Measurements from ENCODE around the gene SIK1. TPM values are rescaled to one million over a fixed set of nuclear protein-coding genes. Genes with fewer than 3 reads are reported as not detected.
"Not testable (repeated sequence)": the region's sequence is repeated elsewhere in the genome, so short reads cannot be mapped to it uniquely, and the experiment has no call there.

Gene SIK1
- polyA plus RNA-seq, 4 donors, result 1.9 to 11.5 (median 4.9) TPM

DNA sequence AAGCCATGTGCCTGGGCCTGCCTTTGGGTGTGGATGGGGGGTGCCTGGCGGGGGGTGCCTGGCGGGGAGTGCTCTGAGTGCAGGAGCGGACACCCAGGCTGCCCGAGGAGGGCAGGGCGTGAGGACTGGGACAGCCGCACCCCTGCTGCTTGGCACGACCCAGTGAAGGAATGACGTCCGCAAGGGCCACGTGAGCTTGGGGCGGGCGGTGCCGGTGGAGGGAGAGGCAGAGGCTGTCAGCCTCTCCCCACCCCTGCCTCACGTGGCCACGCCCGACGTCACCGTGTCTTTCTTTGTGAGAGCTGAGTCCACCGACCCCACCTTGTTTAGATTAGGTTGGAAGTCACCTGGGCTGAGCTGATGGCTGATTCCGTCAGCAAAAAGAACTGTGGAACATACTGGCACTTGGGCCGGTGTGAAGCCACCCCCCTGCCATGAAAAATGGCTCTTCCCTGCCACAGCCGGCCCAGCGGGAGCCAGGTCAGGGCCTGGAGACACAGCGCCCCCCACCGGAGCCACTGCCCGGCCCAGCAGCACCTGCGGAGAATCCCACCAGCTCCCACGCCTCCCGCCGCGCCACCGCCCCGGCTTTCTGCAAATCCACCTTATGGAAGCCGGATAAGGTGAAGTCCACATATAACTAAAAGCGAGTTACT lies 19.5 kb upstream of the SIK1 start:
- no CpG with 5 or more reads among the region's 35 CpGs for WGBS, 3 donors
- DNase-seq; H3K9me3 ChIP-seq (ENCODE audit: control insufficient read depth in 2 of 2, insufficient read depth in 1 of 2, low read depth in 1 of 2, low read length in 1 of 2); FAIRE-seq; H3K27me3 ChIP-seq (ENCODE audit: control insufficient read depth in 3 of 3, insufficient read depth in 3 of 3, low read length in 3 of 3); H3K4me1 ChIP-seq (ENCODE audit: control insufficient read depth in 3 of 3, insufficient read depth in 2 of 3, low read depth in 1 of 3, low read length in 2 of 3); H3K27ac ChIP-seq (ENCODE audit: low read depth in 1 of 3, low read length in 2 of 3); H3K36me3 ChIP-seq (ENCODE audit: control insufficient read depth in 3 of 3, insufficient read depth in 2 of 3, low read depth in 1 of 3, low read length in 3 of 3); H3K4me3 ChIP-seq (ENCODE audit: low read depth in 1 of 3, low read length in 3 of 3): not testable (repeated sequence)

- H3K27ac ChIP-seq (ENCODE audit: low read depth in 1 of 3, low read length in 2 of 3); H3K4me1 ChIP-seq (ENCODE audit: control insufficient read depth in 3 of 3, insufficient read depth in 2 of 3, low read depth in 1 of 3, low read length in 2 of 3); DNase-seq; H3K4me3 ChIP-seq (ENCODE audit: low read depth in 1 of 3, low read length in 3 of 3); H3K9me3 ChIP-seq (ENCODE audit: control insufficient read depth in 2 of 2, insufficient read depth in 1 of 2, low read depth in 1 of 2, low read length in 1 of 2); H3K36me3 ChIP-seq (ENCODE audit: control insufficient read depth in 3 of 3, insufficient read depth in 2 of 3, low read depth in 1 of 3, low read length in 3 of 3); H3K27me3 ChIP-seq (ENCODE audit: control insufficient read depth in 3 of 3, insufficient read depth in 3 of 3, low read length in 3 of 3); FAIRE-seq: not testable (repeated sequence)
- WGBS, 3 donors, result 86% methylated on average over 6 of the region's 28 CpGs; no CpG with 5 or more reads in 2 of the 3 donors
Observed at GRCh38 chr21:43444524-43444923, 17.6 kb upstream of the SIK1 start.

- not testable (repeated sequence) for H3K27me3 ChIP-seq (ENCODE audit: control insufficient read depth in 3 of 3, insufficient read depth in 3 of 3, low read length in 3 of 3); FAIRE-seq; H3K27ac ChIP-seq (ENCODE audit: low read depth in 1 of 3, low read length in 2 of 3); DNase-seq; H3K4me3 ChIP-seq (ENCODE audit: low read depth in 1 of 3, low read length in 3 of 3); H3K4me1 ChIP-seq (ENCODE audit: control insufficient read depth in 3 of 3, insufficient read depth in 2 of 3, low read depth in 1 of 3, low read length in 2 of 3); H3K9me3 ChIP-seq (ENCODE audit: control insufficient read depth in 2 of 2, insufficient read depth in 1 of 2, low read depth in 1 of 2, low read length in 1 of 2); H3K36me3 ChIP-seq (ENCODE audit: control insufficient read depth in 3 of 3, insufficient read depth in 2 of 3, low read depth in 1 of 3, low read length in 3 of 3)
- 13 to 17% methylated on average over 1 of the region's 12 CpGs; no CpG with 5 or more reads in 1 of the 3 donors for WGBS, 3 donors
Observed at GRCh38 chr21:43442571-43442970, 15.6 kb upstream of the SIK1 start.

- H3K27me3 ChIP-seq (ENCODE audit: control insufficient read depth in 3 of 3, insufficient read depth in 3 of 3, low read length in 3 of 3); H3K4me3 ChIP-seq (ENCODE audit: low read depth in 1 of 3, low read length in 3 of 3); DNase-seq; H3K9me3 ChIP-seq (ENCODE audit: control insufficient read depth in 2 of 2, insufficient read depth in 1 of 2, low read depth in 1 of 2, low read length in 1 of 2); H3K27ac ChIP-seq (ENCODE audit: low read depth in 1 of 3, low read length in 2 of 3); H3K4me1 ChIP-seq (ENCODE audit: control insufficient read depth in 3 of 3, insufficient read depth in 2 of 3, low read depth in 1 of 3, low read length in 2 of 3); H3K36me3 ChIP-seq (ENCODE audit: control insufficient read depth in 3 of 3, insufficient read depth in 2 of 3, low read depth in 1 of 3, low read length in 3 of 3): not testable (repeated sequence)
- no CpG with 5 or more reads among the region's 25 CpGs for WGBS, 3 donors
- peak; percentile 33 for FAIRE-seq
Observed at GRCh38 chr21:43440835-43441727, 14.2 kb upstream of the SIK1 start.

- WGBS, 3 donors, result 66 to 82% methylated on average over 3 to 4 of the region's 6 CpGs; no CpG with 5 or more reads in 1 of the 3 donors
- DNase-seq, result peak; percentile 1 to 4
- H3K36me3 ChIP-seq (ENCODE audit: control insufficient read depth in 3 of 3, insufficient read depth in 2 of 3, low read depth in 1 of 3, low read length in 3 of 3); FAIRE-seq; H3K4me3 ChIP-seq (ENCODE audit: low read depth in 1 of 3, low read length in 3 of 3); H3K27me3 ChIP-seq (ENCODE audit: control insufficient read depth in 3 of 3, insufficient read depth in 3 of 3, low read length in 3 of 3); H3K9me3 ChIP-seq (ENCODE audit: control insufficient read depth in 2 of 2, insufficient read depth in 1 of 2, low read depth in 1 of 2, low read length in 1 of 2); H3K4me1 ChIP-seq (ENCODE audit: control insufficient read depth in 3 of 3, insufficient read depth in 2 of 3, low read depth in 1 of 3, low read length in 2 of 3): not testable (repeated sequence)
- peak overlapping the region in 1 of 3 donors; percentile 55 for H3K27ac ChIP-seq (ENCODE audit: low read depth in 1 of 3, low read length in 2 of 3)
Observed at GRCh38 chr21:43439316-43440075, 12.6 kb upstream of the SIK1 start.

GRCh38 chr21:43436272-43436671 lies 9.3 kb upstream of the SIK1 start:
- not testable (repeated sequence) for FAIRE-seq

DNA sequence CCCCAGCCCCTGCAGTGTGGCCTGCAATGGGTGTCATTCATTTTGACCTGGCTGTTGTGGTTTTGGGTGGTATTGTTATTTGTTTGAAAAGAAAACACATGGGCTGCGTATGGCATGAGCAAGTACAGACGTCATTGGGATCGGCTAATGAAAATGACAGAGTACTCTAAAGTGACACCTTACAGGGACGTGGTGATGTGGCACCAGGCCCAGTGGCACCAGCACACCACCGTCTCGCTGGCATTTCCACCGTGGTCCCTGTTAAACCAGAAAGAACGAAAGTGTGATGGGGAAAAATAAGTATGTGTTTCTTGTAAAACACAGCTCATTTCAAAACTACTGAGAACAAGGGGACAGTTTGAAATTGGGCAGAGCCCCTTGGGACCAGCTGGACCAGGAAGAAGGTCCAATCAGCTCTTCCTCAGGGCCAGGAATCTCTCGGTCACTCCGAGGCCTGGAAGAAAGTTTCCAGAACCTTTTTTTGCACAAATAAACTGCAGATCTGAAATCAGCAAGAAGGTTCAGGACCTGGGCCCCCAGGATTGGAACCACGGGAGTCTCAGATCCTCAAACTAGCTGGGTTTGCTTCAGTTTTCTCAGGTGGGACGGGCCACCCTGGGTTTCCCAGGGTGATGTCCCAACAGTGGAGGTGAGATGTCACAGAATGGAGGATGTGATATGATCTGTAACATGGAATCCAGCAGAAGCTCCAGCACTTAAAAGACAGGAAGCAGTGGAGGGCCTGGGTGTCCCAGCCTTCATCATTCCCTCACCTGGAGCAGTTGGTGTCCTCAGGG lies 6.6 kb upstream of the SIK1 start:
- H3K4me3 ChIP-seq (ENCODE audit: low read depth in 1 of 3, low read length in 3 of 3), result not testable (repeated sequence)

More at GRCh38 chr21:43436272-43436671, 9.3 kb upstream of the SIK1 start:
- WGBS, 3 donors, result no CpG with 5 or more reads among the region's 9 CpGs
- H3K27ac ChIP-seq (ENCODE audit: low read depth in 1 of 3, low read length in 2 of 3); DNase-seq; H3K4me3 ChIP-seq (ENCODE audit: low read depth in 1 of 3, low read length in 3 of 3); H3K27me3 ChIP-seq (ENCODE audit: control insufficient read depth in 3 of 3, insufficient read depth in 3 of 3, low read length in 3 of 3); H3K36me3 ChIP-seq (ENCODE audit: control insufficient read depth in 3 of 3, insufficient read depth in 2 of 3, low read depth in 1 of 3, low read length in 3 of 3); H3K9me3 ChIP-seq (ENCODE audit: control insufficient read depth in 2 of 2, insufficient read depth in 1 of 2, low read depth in 1 of 2, low read length in 1 of 2); H3K4me1 ChIP-seq (ENCODE audit: control insufficient read depth in 3 of 3, insufficient read depth in 2 of 3, low read depth in 1 of 3, low read length in 2 of 3): not testable (repeated sequence)

More for the DNA sequence above, 6.6 kb upstream of the SIK1 start:
- not testable (repeated sequence) for FAIRE-seq; H3K36me3 ChIP-seq (ENCODE audit: control insufficient read depth in 3 of 3, insufficient read depth in 2 of 3, low read depth in 1 of 3, low read length in 3 of 3); H3K27me3 ChIP-seq (ENCODE audit: control insufficient read depth in 3 of 3, insufficient read depth in 3 of 3, low read length in 3 of 3); DNase-seq; H3K4me1 ChIP-seq (ENCODE audit: control insufficient read depth in 3 of 3, insufficient read depth in 2 of 3, low read depth in 1 of 3, low read length in 2 of 3); H3K27ac ChIP-seq (ENCODE audit: low read depth in 1 of 3, low read length in 2 of 3); H3K9me3 ChIP-seq (ENCODE audit: control insufficient read depth in 2 of 2, insufficient read depth in 1 of 2, low read depth in 1 of 2, low read length in 1 of 2)
- 83 to 100% (median 86%) methylated on average over 1 of the region's 12 CpGs for WGBS, 3 donors
